K562 (cell line): ENCODE data around the gene HLA-E. TPM values are rescaled to one million over a fixed set of nuclear protein-coding genes. Genes with fewer than 3 reads are reported as not detected.
A peak's percentile ranks its signal among the peaks of the same experiment; 100 is the strongest.

Experiments used
- CSDE1 ChIP-seq, 2 experiments: fragments of 450-650 bp; IDR thresholded peaks; 2 replicates each; pipeline ENCODE4 v1.6.1; 2016; ENCODE audit warnings: mild to moderate bottlenecking in 1 of 2
- CTCF ChIP-seq, 3 experiments: IDR thresholded peaks in 2 of 3; conservative IDR thresholded peaks in 1 of 3; 2 replicates each; pipeline ENCODE4 v1.5.1; 2011 to 2012; ENCODE audit warnings: low read length in 3 of 3, mild to moderate bottlenecking in 3 of 3, control low read depth in 2 of 3, improper control_type of control experiment in 1 of 3, inconsistent platforms in 1 of 3, low read depth in 1 of 3, mixed read lengths in 1 of 3, moderate library complexity in 1 of 3; ENCODE audit not compliant: insufficient read depth in 2 of 3
- NR1H2 ChIP-seq: sonication (generic); formaldehyde crosslinking; IDR thresholded peaks from 2 replicates; pipeline ENCODE4 v1.4.0; 2020; ENCODE audit warnings: mild to moderate bottlenecking, missing genetic modification reagents
- PATZ1 ChIP-seq: fragments of 250-450 bp; sonication (Bioruptor Pico); IDR thresholded peaks from 2 replicates; pipeline ENCODE4 v1.5.0; 2020; ENCODE audit warnings: mild to moderate bottlenecking, borderline replicate concordance
- PCBP2 ChIP-seq: fragments of 200-400 bp; formaldehyde crosslinking; IDR thresholded peaks from 2 replicates; pipeline ENCODE4 v1.6.1; 2018; ENCODE audit warnings: low read length, low read depth, mild to moderate bottlenecking, moderate library complexity; ENCODE audit not compliant: poor library complexity, severe bottlenecking
- USF1 ChIP-seq: sonication (generic); formaldehyde crosslinking; IDR thresholded peaks from 2 replicates; pipeline ENCODE4 v1.9.0; 2022; ENCODE audit warnings: mild to moderate bottlenecking, missing genetic modification reagents
- VEZF1 ChIP-seq: fragments of 200-800 bp; sonication (Bioruptor generic); IDR thresholded peaks from 2 replicates; pipeline ENCODE4 v1.6.1; 2017; ENCODE audit warnings: missing genetic modification characterization, missing compliant biosample characterization
- ZBTB2 ChIP-seq: fragments of 450-650 bp; IDR thresholded peaks from 2 replicates; pipeline ENCODE4 v1.6.1; 2016; ENCODE audit warnings: antibody characterized with exemption
- ZNF263 ChIP-seq: sonication (generic); formaldehyde crosslinking; IDR thresholded peaks from 2 replicates; pipeline ENCODE4 v1.8.0; 2022; ENCODE audit warnings: mild to moderate bottlenecking, missing genetic modification reagents, borderline replicate concordance
- polyA plus RNA-seq, 8 experiments: library from polyadenylated mRNA; depleted of rRNA in 4 of 8; stranded (reverse) in 5 of 8; unstranded in 3 of 8; fragments of >200 nt; fragmentation: Nextera tagmentation in 2 of 8; fragmentation: Illumina TruSeq in 1 of 8; extraction: Ambion mirVana in 2 of 8; extraction: Trizol in 1 of 8; gene quantifications; 2 replicates each; pipeline versions ENCODE4 v1.2.1 to v1.2.3, GENCODE V29; 2011 to 2014; ENCODE audit warnings: inconsistent platforms in 1 of 8, missing spikeins in 1 of 8
- total RNA-seq, 7 experiments: library from RNA; depleted of rRNA in 6 of 7; stranded (reverse); fragments of >200 nt in 6 of 7; fragmentation: Illumina TruSeq in 2 of 7; extraction: Trizol in 2 of 7; gene quantifications; 2 replicates each; pipeline versions ENCODE4 v1.2.1 to v1.2.3, GENCODE V29; 2011 to 2021; ENCODE audit warnings: low replicate concordance in 1 of 7
- TF ChIP-seq, protein P1 (sequence below): sonication (generic); formaldehyde crosslinking; IDR thresholded peaks from 2 replicates; pipeline ENCODE4 v1.9.0; 2022; ENCODE audit warnings: mild to moderate bottlenecking, missing genetic modification reagents
- TF ChIP-seq, protein P2 (sequence below): sonication (generic); formaldehyde crosslinking; IDR thresholded peaks from 2 replicates; pipeline ENCODE4 v1.8.0; 2022; ENCODE audit warnings: mild to moderate bottlenecking, missing genetic modification reagents

Gene HLA-E
- total and polyA plus RNA-seq, 9 of the 15 experiments (the other 6 are each of a cell fraction or from before 2014, with no cell fraction given): 3.2 to 39.9 (median 26.8) TPM

DNA sequence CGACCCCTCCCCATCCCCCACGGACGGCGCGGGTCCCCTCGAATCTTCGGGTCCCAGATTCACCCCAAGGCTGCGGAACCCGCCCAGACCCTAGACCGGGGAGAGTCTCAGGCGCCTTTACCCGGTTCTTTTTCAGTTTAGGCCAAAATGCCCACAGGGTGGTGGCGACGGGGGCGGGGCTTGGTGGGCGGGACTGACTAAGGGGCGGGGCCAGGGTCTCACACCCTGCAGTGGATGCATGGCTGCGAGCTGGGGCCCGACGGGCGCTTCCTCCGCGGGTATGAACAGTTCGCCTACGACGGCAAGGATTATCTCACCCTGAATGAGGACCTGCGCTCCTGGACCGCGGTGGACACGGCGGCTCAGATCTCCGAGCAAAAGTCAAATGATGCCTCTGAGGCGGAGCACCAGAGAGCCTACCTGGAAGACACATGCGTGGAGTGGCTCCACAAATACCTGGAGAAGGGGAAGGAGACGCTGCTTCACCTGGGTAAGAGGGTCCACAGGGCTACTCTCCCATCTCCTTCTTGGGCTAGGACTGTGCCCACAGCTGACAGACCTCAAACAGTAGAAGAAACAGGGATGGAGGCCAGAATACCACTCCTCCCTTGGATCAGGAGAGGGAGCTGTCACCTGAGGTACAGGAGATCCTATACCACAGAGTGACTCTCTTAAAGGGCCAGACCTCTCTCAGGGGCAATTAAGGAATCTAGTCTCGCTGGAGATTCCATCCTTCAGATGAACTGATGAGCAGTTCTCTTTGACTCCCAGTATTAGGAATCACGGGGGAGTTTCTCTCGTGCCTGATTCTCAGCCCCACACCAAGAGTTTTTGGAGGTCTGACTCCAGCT, 942 bp downstream of the HLA-E start (continued):
- TF ChIP-seq ZNF263 (CRISPR knock-in tag) (peak; percentile 15; the same call in 1 of the 2 replicates), USF1 (CRISPR knock-in tag) (peak; percentile 54), ZBTB2 (no peak), VEZF1 (CRISPR knock-in tag) (0 out of 2 replicates have a peak, but pooled peaks have one; percentile 18), PCBP2 (no peak), NR1H2 (CRISPR knock-in tag) (no peak), PATZ1 (CRISPR knock-in tag) (no peak), CTCF (IDR thresholded peaks at IDR 0.05 in 2 of 3, conservative IDR thresholded peaks at IDR 0.05 in 1 of 3; ENCODE audit: insufficient read depth in 2 of 3, low read depth in 1 of 3, low read length in 3 of 3) (peak in 2 of 3 experiments; percentile 9 to 23; a peak in 2 of 6 replicates), CSDE1 (IDR thresholded peaks at IDR 0.05) (no peak)
- TF ChIP-seq, protein P1, sequence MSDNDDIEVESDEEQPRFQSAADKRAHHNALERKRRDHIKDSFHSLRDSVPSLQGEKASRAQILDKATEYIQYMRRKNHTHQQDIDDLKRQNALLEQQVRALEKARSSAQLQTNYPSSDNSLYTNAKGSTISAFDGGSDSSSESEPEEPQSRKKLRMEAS (CRISPR knock-in tag): 0 out of 2 replicates have a peak, but pooled peaks have one; percentile 46
- TF ChIP-seq, protein P2, sequence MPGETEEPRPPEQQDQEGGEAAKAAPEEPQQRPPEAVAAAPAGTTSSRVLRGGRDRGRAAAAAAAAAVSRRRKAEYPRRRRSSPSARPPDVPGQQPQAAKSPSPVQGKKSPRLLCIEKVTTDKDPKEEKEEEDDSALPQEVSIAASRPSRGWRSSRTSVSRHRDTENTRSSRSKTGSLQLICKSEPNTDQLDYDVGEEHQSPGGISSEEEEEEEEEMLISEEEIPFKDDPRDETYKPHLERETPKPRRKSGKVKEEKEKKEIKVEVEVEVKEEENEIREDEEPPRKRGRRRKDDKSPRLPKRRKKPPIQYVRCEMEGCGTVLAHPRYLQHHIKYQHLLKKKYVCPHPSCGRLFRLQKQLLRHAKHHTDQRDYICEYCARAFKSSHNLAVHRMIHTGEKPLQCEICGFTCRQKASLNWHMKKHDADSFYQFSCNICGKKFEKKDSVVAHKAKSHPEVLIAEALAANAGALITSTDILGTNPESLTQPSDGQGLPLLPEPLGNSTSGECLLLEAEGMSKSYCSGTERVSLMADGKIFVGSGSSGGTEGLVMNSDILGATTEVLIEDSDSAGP (CRISPR knock-in tag): peak; percentile 85
